Mesodermal cell (in vitro differentiated cells): ENCODE measurements around the gene ZNF414.
"Not testable (repeated sequence)": the region's sequence is repeated elsewhere in the genome, so short reads cannot be mapped to it uniquely, and the experiment has no call there.

ENCODE experiments used
- H3K27ac ChIP-seq: 2 replicates; pipeline ENCODE4 v1.7.0; 2013; ENCODE audit warnings: mild to moderate bottlenecking, low read depth, low read length, moderate library complexity; ENCODE audit not compliant: severe bottlenecking
- H3K36me3 ChIP-seq: 2 replicates; pipeline ENCODE4 v1.7.1; 2013; ENCODE audit warnings: mild to moderate bottlenecking, low read length, moderate library complexity; ENCODE audit not compliant: control insufficient read depth, insufficient read depth
- H3K4me1 ChIP-seq: one replicate; pipeline ENCODE4 v1.7.1; 2013; ENCODE audit warnings: mild to moderate bottlenecking, low read length; ENCODE audit not compliant: insufficient read depth, control insufficient read depth, poor library complexity, severe bottlenecking
- H3K4me3 ChIP-seq: 2 replicates; pipeline ENCODE4 v1.7.0; 2013; ENCODE audit warnings: low read length, control low read depth, mild to moderate bottlenecking; ENCODE audit not compliant: insufficient read depth, poor library complexity, severe bottlenecking; ENCODE audit errors: extremely low read depth
- H3K9me3 ChIP-seq: 2 replicates; pipeline ENCODE4 v1.7.1; 2013; ENCODE audit warnings: mild to moderate bottlenecking, low read length, moderate library complexity; ENCODE audit not compliant: control insufficient read depth
- WGBS, 2 experiments: methylation state at CpG; one replicate each; pipeline ENCODE4 v1.1.5; 2013; ENCODE audit warnings: missing lambda C conversion rate in 2 of 2; ENCODE audit not compliant: insufficient coverage in 2 of 2; 5-methylcytosine and 5-hydroxymethylcytosine counted together

The ZNF414 gene

DNA sequence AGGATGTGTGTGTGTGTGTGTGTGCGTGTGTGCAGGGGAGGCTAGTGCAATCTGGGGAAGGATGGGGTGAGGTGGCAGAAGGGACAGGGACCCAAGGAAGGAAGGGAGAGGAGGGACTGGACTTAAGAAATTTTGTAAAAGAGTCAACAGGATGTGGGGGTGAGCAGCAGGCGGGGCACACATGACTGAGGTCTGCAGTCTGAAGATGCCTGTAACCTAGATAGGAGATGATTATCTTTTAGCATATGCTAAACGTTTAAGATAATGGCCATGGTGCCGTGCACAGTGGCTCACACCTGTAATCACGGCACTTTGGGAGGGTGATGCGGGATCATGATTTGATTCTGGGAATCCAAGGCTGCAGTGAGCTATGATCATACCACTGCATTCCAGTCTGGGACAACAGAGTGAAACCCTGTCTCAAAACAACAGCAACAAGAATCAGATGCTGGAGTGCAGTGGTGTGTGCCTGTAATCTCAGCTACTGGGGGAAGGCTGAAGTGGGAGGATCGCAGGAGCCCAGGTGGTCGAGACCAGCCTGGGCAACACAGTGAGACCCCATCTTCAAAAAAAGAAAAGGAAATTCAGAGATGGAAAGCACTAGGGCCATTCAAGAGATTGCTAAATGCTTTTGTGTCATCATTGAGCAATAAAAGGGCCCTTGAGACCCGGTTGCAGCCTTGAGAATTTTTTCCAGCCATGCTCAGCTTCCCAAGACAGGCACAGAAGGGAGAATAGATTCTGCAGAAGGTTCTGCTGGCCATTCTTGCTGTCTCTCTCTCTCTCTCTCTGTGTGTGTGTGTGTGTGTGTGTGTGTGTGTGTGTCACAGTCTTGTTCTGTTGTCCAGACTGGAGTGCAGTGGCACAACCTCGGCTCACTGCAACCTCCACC, 3.8 kb upstream of the ZNF414 start:
- no peaks in the 10 kb centered on the region for H3K9me3 ChIP-seq
- WGBS, 2 experiments = 76 to 79% methylated on average over 9 to 10 of the region's 10 CpGs
- no peaks in the 10 kb centered on the region for H3K36me3 ChIP-seq
- peak overlapping the region; percentile 25 for H3K27ac ChIP-seq
- H3K4me1 ChIP-seq = peaks cover 14% of the 10 kb centered on the region
- H3K4me3 ChIP-seq = no peak overlapping the region

DNA sequence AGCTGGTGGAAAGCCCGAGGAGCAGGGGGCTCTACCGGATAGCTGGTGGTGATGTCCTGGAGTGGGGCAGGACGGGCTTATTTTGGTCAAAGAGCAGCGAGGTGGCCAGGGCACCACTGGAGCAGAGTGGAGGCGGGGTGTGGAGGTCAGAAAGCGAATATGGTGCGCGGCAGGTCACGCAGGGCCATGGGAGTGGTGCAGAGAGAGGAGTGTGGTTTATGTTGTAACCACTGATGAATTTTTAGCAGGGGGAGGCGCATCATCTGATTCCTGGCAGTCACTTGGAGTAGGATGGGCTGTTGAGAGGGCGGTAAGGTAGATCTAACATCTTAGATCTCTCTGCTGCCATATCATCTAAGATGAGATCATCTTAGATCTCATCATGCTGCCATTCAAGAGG, 1.4 kb upstream of the ZNF414 start:
- Histone ChIP-seq H3K36me3 (peaks cover 2% of the 10 kb centered on the region), H3K9me3 (no peaks in the 10 kb centered on the region), H3K27ac (no peak overlapping the region), H3K4me1 (peaks cover 19% of the 10 kb centered on the region), H3K4me3 (no peak overlapping the region)
- 83 to 98% methylated on average over 1 to 6 of the region's 11 CpGs for WGBS, 2 experiments

DNA sequence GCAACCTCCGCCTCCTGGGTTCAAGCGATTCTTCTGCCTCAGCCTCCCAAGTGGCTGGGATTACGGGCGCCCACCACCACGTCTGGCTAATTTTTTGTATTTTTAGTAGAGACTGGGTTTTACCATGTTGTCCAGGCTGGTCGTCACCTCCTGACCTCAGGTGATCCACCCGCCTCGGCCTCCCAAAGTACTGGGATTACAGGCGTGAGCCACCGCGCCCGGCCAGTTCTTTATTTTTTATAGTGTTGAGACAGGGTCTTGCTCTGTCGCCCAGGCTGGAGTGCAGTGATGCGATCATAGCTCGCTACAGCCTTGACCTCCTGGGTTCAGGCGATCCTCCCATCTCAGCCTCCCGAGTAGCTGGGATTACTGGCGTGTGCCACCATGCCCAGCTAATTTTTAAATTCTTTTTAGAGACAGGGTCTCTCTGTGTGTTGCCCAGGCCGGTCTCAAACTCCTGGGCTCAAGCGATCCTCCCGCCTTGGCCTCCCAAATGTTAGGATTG, 590 bp upstream of the ZNF414 start:
- H3K4me3 ChIP-seq = peak overlapping the region; percentile 58

DNA sequence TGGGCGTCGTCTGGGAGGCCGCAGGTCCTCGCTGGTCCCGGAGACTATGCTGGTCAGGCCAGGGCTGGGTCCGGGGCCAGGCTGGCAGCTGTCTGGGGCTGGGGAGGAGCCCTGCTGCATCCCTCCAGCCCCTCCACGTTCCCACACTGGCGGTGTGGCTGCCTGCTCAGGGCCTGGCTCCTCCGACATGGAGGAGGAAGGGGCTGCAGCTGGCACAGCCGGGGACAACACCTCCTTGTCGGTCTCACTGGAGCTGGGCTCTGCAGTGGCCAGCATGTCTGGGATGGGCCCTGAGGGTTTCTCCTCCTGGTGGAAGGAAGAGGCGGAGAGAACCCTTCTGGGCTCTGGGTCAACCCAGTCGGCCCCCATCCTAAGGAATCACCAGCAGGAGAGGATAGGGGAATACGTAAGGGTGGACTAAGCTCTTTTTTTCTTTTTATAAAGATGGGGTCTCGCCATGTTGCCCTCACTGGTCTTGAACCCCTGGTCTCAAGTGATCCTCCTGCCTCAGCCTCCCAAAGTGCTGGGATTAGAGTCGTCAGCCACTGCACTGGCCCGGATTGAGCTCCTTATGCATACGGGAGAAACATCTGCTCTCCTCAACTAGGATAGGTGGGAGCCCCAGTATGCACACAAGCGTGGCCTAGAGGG, 806 bp downstream of the ZNF414 start:
- peaks cover 4% of the 10 kb centered on the region for H3K36me3 ChIP-seq
- H3K4me1 ChIP-seq = peaks cover 18% of the 10 kb centered on the region
- no peaks in the 10 kb centered on the region for H3K9me3 ChIP-seq
- 68 to 72% methylated on average over 13 to 19 of the region's 19 CpGs for WGBS, 2 experiments
- H3K27ac ChIP-seq = peak overlapping the region; percentile 95
- H3K4me3 ChIP-seq = peak overlapping the region; percentile 58

More for the DNA sequence above, 590 bp upstream of the ZNF414 start:
- H3K36me3 ChIP-seq, H3K9me3 ChIP-seq: not testable (repeated sequence)
- H3K27ac ChIP-seq = peak overlapping the region; percentile 95
- 93 to 95% methylated on average over 15 to 19 of the region's 21 CpGs for WGBS, 2 experiments
- H3K4me1 ChIP-seq = peaks cover 19% of the 10 kb centered on the region

DNA sequence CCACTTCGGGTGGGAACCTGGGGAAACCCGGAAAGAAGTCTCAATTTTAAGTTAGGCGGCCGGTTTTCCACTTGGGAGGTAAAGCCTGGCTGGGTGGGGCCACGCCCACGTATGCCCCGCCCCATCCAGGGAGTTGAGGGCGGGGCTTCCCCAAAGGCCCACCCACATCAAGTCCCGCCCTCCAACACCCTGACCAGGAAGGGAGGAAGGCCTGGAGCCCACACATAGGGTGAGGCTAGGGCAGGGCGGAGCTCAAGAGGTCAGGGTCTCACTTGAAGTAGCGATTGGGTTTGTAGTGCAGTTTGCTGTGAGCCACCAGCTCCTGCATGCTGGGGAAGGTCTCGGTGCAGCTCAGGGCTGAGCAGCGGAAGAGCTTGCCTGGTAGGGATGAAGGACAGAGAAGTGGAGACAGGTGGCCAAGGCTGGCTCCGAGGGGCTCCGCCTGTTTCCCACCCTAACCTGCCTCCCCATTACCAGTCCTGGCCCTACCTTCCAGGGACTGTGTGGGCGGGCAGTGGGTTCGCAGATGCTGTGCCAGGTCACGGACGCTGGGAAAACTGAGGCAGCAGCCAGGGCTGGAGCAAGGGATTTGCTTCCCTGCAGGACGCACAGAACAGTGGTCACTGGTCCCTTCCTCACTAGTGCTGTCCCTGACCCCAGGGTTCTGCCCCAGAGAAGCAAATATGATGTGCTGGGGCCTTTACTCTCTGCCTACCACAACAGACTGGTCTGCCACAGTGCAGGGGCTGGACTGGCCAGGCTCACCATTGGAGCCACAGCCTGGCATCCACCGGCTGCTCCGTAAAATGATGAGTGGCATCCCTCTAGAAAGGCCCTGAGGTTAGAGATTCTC, 1.6 kb downstream of the ZNF414 start:
- 85 to 97% methylated on average over 16 to 17 of the region's 22 CpGs for WGBS, 2 experiments
- H3K9me3 ChIP-seq = no peaks in the 10 kb centered on the region
- peaks cover 4% of the 10 kb centered on the region for H3K36me3 ChIP-seq
- H3K27ac ChIP-seq = peak overlapping the region; percentile 95
- H3K4me3 ChIP-seq = peak overlapping the region; percentile 58
- H3K4me1 ChIP-seq = peaks cover 14% of the 10 kb centered on the region

DNA sequence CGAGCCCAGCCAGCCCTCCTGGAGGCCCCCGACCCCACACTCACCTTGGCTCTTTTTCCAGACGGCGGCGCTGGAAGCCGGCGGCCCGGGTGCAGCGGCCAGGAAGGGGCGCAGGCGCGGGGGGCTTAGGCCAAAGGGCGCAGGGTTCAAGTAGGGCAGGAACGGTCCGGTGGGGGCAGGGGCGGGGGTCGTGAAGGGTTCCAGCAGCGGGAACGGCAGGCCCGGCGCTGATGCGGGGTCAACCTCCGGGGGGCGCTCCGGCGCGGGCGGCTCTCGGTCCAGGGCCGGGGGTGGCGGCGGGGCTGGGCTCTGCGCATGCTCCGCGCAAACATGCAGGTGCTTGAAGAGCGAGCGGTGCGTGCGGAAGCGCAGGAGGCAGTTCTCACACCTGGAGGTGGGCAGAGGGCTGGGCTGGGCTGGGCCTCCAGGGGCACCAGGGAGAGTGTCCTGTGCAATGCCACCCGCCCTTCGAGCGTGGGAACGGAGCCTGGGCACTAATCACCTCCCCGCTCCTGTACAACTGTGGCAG, 2.3 kb downstream of the ZNF414 start:
- no peak overlapping the region for H3K4me3 ChIP-seq
- H3K36me3 ChIP-seq = peaks cover 4% of the 10 kb centered on the region
- WGBS, 2 experiments = 96 to 98% methylated on average over 37 to 45 of the region's 45 CpGs

DNA sequence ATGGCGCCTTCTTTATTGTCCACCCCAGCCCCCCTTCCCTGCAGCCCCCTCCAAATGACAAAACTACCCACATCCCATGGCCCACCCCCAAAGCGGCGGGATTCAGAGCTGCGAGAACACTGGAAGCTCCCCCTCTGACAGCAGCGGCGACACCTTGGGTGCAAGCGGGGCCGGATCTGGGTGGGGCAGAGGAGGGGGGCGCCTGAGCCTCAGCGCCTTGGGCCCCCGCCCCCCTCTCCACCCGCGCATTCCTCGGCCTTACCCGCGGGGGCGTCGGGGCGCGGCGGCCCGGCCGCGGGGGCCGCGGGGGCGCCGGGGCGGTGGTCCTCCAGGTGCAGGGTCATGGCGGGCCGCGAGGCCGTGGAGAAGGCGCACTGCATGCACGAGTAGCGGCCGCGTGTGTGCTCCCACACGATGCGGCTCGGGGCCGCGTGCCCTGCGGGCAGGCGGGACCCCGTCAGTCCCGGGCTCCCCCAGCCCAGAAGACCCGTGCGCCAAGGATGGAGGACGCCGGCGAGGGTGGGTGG, 3.3 kb downstream of the ZNF414 start:
- WGBS, 2 experiments = 94 to 97% methylated on average over 43 to 46 of the region's 52 CpGs
- no peaks in the 10 kb centered on the region for H3K9me3 ChIP-seq
- peaks cover 4% of the 10 kb centered on the region for H3K36me3 ChIP-seq
- H3K4me3 ChIP-seq = no peak overlapping the region
- no peak overlapping the region for H3K27ac ChIP-seq
- H3K4me1 ChIP-seq = peaks cover 14% of the 10 kb centered on the region

More for the DNA sequence above, 2.3 kb downstream of the ZNF414 start:
- Histone ChIP-seq H3K9me3 (no peaks in the 10 kb centered on the region), H3K27ac (no peak overlapping the region), H3K4me1 (peaks cover 14% of the 10 kb centered on the region)

DNA sequence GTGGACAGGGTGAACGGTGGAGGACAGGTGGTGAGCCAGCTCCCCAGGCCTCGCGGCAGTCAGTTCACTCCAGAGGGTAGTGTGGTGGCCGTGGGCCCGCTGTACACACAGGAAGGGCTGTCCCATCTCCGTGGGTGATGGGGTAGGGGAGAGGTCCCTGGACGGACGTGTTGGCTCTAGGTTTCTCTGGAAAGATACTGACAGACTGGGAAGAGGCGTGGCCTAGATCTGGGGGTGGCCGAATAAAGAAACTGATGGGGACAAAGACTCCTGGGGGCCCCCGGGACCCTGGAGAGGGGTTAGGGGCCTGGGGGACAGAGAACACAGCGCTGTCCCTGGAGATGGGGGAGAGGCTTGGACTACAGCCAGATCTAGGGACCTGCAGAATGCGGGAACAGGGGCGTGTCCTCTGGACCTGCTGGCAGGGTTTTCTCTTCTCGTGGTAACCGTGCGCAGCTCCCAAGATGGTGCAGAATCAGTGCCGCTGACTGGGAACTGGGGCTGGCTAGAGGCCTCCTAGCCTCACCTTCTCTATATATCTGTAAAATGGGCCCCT, 7.5 kb downstream of the ZNF414 start:
- H3K4me1 ChIP-seq = no peaks in the 10 kb centered on the region
- no peak overlapping the region for H3K27ac ChIP-seq
- no peaks in the 10 kb centered on the region for H3K9me3 ChIP-seq
- H3K4me3 ChIP-seq = peak overlapping the region; percentile 50
- H3K36me3 ChIP-seq = peaks cover 4% of the 10 kb centered on the region
- 45 to 50% methylated on average over 15 to 16 of the region's 18 CpGs for WGBS, 2 experiments

DNA sequence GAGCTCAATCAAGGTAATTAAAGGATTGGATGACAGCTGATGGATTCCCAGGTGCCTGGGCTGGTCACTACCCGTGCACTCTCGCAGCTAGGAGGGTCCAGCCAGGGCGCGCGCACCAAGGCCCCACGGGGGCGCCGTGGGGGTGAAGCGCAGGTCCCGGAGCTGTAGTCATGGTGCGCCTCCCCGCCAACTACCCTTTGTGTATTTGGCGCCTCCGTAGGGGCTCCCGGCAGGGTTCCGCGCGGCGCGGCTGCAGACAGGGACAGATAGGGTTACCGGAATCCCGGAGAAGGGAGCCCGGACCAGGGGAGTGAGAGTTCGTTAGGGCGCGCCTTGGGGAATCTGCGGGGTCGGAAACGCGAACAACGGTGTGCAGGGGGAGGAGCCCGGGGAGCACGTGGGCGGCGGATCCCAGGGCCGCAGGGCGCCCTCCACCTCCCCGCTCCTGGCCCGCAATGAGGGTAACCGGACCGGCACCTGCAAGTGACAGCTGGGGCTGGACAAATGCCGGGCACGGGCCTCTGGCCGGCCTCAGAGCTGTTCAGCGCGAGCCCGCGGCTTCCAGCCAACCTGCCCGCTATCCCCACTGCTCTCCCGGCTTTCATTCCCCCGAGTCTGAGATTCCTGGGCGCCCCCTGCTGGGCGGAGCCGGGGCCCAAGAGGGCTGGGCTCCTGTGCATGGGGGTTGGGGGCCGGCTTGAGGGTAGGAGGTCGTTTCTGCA, 8.1 kb downstream of the ZNF414 start:
- H3K4me3 ChIP-seq = peak overlapping the region; percentile 50
- WGBS, 2 experiments = 1 to 2% methylated on average over 45 to 50 of the region's 56 CpGs
- peak overlapping the region; percentile 36 for H3K27ac ChIP-seq

More for the DNA sequence above, 8.1 kb downstream of the ZNF414 start:
- no peaks in the 10 kb centered on the region for H3K4me1 ChIP-seq
- no peaks in the 10 kb centered on the region for H3K9me3 ChIP-seq
- H3K36me3 ChIP-seq = peaks cover 4% of the 10 kb centered on the region
